WTC11 (cell line): Measurements from ENCODE around the gene NOPCHAP1. TPM values are rescaled to one million over a fixed set of nuclear protein-coding genes. Genes with fewer than 3 reads are reported as not detected.

Experiments used
- ATAC-seq: fragments of 200-7000 bp; cut with Tn5 transposase; 2 replicates; pipeline ENCODE4 v1.10.0; 2021; ENCODE audit warnings: mild to moderate bottlenecking, moderate library complexity
- CTCF ChIA-PET: fragments of 300-600 bp; sonication (Branson Sonifier 250); formaldehyde crosslinking; loops from one replicate; lab custom pipeline; 2021; ENCODE audit warnings: antibody characterized with exemption; lab: Charles Lee
- POLR2A ChIA-PET: fragments of 350-600 bp; sonication (Branson Sonifier 250); formaldehyde crosslinking; loops from one replicate; lab custom pipeline; 2021; ENCODE audit warnings: antibody characterized with exemption; lab: Charles Lee
- DNase-seq: peaks from one replicate; pipeline ENCODE4 v3.0.0; 2021; ENCODE audit warnings: low spot score
- H3K27ac Mint-ChIP-seq: 2 replicates; pipeline ENCODE4 v1.8.0; 2021; ENCODE audit warnings: mixed read lengths
- H3K27me3 Mint-ChIP-seq: 2 replicates; pipeline ENCODE4 v1.8.0; 2021; ENCODE audit warnings: low read depth, mild to moderate bottlenecking, moderate library complexity, mixed read lengths
- H3K36me3 Mint-ChIP-seq: 2 replicates; pipeline ENCODE4 v1.8.0; 2021; ENCODE audit warnings: mixed read lengths
- H3K4me1 Mint-ChIP-seq: 2 replicates; pipeline ENCODE4 v1.8.0; 2022; ENCODE audit warnings: mixed read lengths
- H3K4me3 Mint-ChIP-seq: 2 replicates; pipeline ENCODE4 v1.8.0; 2021; ENCODE audit warnings: mild to moderate bottlenecking, moderate library complexity, mixed read lengths
- H3K9me3 Mint-ChIP-seq: 2 replicates; pipeline ENCODE4 v1.8.0; 2021; ENCODE audit warnings: mixed read lengths
- CREB1 ChIP-seq: sonication (generic); formaldehyde crosslinking; IDR thresholded peaks from 2 replicates; pipeline ENCODE4 v1.8.0; 2023; ENCODE audit warnings: mild to moderate bottlenecking, missing genetic modification reagents
- EMX1 ChIP-seq: fragments of 250-450 bp; sonication (Bioruptor Pico); IDR thresholded peaks from 2 replicates; pipeline ENCODE4 v1.8.0; 2021; ENCODE audit warnings: mild to moderate bottlenecking
- ESRRA ChIP-seq: sonication (generic); formaldehyde crosslinking; IDR thresholded peaks from 2 replicates; pipeline ENCODE4 v1.8.1; 2022; ENCODE audit warnings: mild to moderate bottlenecking, missing genetic modification reagents, borderline replicate concordance
- HMGA2 ChIP-seq: fragments of 250-450 bp; sonication (Bioruptor Pico); IDR thresholded peaks from 2 replicates; pipeline ENCODE4 v1.4.0; 2021; ENCODE audit warnings: mild to moderate bottlenecking, moderate library complexity
- JAZF1 ChIP-seq: fragments of 250-450 bp; sonication (Bioruptor Pico); IDR thresholded peaks from 2 replicates; pipeline ENCODE4 v1.9.0; 2021; ENCODE audit warnings: moderate library complexity, mild to moderate bottlenecking, inconsistent platforms
- NR1H2 ChIP-seq: sonication (generic); formaldehyde crosslinking; IDR thresholded peaks from 2 replicates; pipeline ENCODE4 v1.9.0; 2021; ENCODE audit warnings: mild to moderate bottlenecking, moderate library complexity, missing genetic modification reagents
- SOX15 ChIP-seq: fragments of 250-450 bp; sonication (Bioruptor Pico); IDR thresholded peaks from 2 replicates; pipeline ENCODE4 v1.9.0; 2021; ENCODE audit warnings: mild to moderate bottlenecking
- ZNF423 ChIP-seq: fragments of 250-450 bp; sonication (Bioruptor Pico); IDR thresholded peaks from 2 replicates; pipeline ENCODE4 v2.1.2; 2022; ENCODE audit warnings: mild to moderate bottlenecking, moderate library complexity
- ZNF671 ChIP-seq: fragments of 250-450 bp; sonication (Bioruptor Pico); IDR thresholded peaks from 2 replicates; pipeline ENCODE4 v1.8.0; 2021; ENCODE audit warnings: mild to moderate bottlenecking
- total RNA-seq: library from RNA; stranded (reverse); gene quantifications from 3 replicates; pipeline ENCODE4 v1.2.3, GENCODE V29; 2021
- TF ChIP-seq, protein P1 (sequence below): fragments of 250-450 bp; sonication (Bioruptor Pico); IDR thresholded peaks from 2 replicates; pipeline ENCODE4 v1.9.0; 2021; ENCODE audit warnings: mild to moderate bottlenecking
- TF ChIP-seq, protein P2 (sequence below): sonication (generic); formaldehyde crosslinking; IDR thresholded peaks from 2 replicates; pipeline ENCODE4 v1.8.1; 2022; ENCODE audit warnings: low read depth, mild to moderate bottlenecking, moderate library complexity, missing genetic modification reagents, borderline replicate concordance
- TF ChIP-seq, protein P3 (sequence below): sonication (generic); formaldehyde crosslinking; IDR thresholded peaks from 2 replicates; pipeline ENCODE4 v1.8.0; 2023; ENCODE audit warnings: mild to moderate bottlenecking, missing genetic modification reagents
- TF ChIP-seq, protein P4 (sequence below): fragments of 250-450 bp; sonication (Bioruptor Pico); IDR thresholded peaks from 2 replicates; pipeline ENCODE4 v1.9.0; 2021; ENCODE audit warnings: moderate library complexity, mild to moderate bottlenecking, inconsistent platforms, borderline replicate concordance
- TF ChIP-seq, protein P5 (sequence below): sonication (generic); formaldehyde crosslinking; IDR thresholded peaks from 2 replicates; pipeline ENCODE4 v1.8.0; 2022; ENCODE audit warnings: mild to moderate bottlenecking, missing genetic modification reagents
- TF ChIP-seq, protein P6 (sequence below): sonication (generic); formaldehyde crosslinking; IDR thresholded peaks from 2 replicates; pipeline ENCODE4 v1.8.1; 2022; ENCODE audit warnings: missing genetic modification reagents, borderline replicate concordance
- TF ChIP-seq, protein P7 (sequence below): sonication (generic); formaldehyde crosslinking; IDR thresholded peaks from 2 replicates; pipeline ENCODE4 v1.8.1; 2023; ENCODE audit warnings: mild to moderate bottlenecking, missing genetic modification reagents, borderline replicate concordance

Gene NOPCHAP1
- total RNA-seq, 1 experiment from 2014 or later = 34.8 TPM

DNA sequence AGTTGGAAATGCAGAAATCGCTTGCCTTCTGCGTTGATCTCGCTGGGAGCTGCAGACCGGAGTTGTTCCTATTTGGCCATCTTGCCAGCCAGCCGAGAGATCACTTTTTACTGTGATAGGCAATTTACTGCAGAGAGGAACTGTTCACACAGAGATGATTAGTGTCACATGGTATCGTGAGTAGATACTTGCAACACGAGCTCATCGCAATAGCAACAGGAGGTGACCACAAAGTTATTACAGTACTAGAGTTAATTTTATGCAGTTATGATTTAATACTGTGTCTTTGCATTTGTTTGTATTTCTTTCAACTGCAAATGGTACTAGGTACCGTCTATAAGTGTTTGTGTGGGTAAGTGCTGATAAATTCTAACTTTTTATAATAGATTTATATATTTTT is 27.8 kb downstream of the NOPCHAP1 start:
- Mint-ChIP-seq H3K27ac (no peak overlapping the region), H3K36me3 (peaks cover 59% of the 10 kb centered on the region), H3K4me1 (peaks cover 6% of the 10 kb centered on the region), H3K27me3 (no peaks in the 10 kb centered on the region; the same call in 1 of the 2 replicates), H3K9me3 (peaks cover 32% of the 10 kb centered on the region), H3K4me3 (no peak overlapping the region)
- ChIA-PET POLR2A (no interaction called here), CTCF (no interaction called here)
- DNase-seq = no peak
- ATAC-seq = no peak
- TF ChIP-seq CREB1 (CRISPR knock-in tag) (no peak), EMX1 (no peak), HMGA2 (CRISPR knock-in tag) (no peak), ZNF423 (no peak), JAZF1 (CRISPR knock-in tag) (no peak), NR1H2 (no peak), SOX15 (no peak), ESRRA (CRISPR knock-in tag) (no peak), ZNF671 (CRISPR knock-in tag) (no peak)
- TF ChIP-seq, protein P1, sequence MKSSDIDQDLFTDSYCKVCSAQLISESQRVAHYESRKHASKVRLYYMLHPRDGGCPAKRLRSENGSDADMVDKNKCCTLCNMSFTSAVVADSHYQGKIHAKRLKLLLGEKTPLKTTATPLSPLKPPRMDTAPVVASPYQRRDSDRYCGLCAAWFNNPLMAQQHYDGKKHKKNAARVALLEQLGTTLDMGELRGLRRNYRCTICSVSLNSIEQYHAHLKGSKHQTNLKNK (CRISPR knock-in tag) = no peak
- TF ChIP-seq, protein P2, sequence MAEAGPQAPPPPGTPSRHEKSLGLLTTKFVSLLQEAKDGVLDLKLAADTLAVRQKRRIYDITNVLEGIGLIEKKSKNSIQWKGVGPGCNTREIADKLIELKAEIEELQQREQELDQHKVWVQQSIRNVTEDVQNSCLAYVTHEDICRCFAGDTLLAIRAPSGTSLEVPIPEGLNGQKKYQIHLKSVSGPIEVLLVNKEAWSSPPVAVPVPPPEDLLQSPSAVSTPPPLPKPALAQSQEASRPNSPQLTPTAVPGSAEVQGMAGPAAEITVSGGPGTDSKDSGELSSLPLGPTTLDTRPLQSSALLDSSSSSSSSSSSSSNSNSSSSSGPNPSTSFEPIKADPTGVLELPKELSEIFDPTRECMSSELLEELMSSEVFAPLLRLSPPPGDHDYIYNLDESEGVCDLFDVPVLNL (CRISPR knock-in tag) = no peak
- TF ChIP-seq, protein P3, sequence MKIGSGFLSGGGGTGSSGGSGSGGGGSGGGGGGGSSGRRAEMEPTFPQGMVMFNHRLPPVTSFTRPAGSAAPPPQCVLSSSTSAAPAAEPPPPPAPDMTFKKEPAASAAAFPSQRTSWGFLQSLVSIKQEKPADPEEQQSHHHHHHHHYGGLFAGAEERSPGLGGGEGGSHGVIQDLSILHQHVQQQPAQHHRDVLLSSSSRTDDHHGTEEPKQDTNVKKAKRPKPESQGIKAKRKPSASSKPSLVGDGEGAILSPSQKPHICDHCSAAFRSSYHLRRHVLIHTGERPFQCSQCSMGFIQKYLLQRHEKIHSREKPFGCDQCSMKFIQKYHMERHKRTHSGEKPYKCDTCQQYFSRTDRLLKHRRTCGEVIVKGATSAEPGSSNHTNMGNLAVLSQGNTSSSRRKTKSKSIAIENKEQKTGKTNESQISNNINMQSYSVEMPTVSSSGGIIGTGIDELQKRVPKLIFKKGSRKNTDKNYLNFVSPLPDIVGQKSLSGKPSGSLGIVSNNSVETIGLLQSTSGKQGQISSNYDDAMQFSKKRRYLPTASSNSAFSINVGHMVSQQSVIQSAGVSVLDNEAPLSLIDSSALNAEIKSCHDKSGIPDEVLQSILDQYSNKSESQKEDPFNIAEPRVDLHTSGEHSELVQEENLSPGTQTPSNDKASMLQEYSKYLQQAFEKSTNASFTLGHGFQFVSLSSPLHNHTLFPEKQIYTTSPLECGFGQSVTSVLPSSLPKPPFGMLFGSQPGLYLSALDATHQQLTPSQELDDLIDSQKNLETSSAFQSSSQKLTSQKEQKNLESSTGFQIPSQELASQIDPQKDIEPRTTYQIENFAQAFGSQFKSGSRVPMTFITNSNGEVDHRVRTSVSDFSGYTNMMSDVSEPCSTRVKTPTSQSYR (CRISPR knock-in tag) = no peak
- TF ChIP-seq, protein P4, sequence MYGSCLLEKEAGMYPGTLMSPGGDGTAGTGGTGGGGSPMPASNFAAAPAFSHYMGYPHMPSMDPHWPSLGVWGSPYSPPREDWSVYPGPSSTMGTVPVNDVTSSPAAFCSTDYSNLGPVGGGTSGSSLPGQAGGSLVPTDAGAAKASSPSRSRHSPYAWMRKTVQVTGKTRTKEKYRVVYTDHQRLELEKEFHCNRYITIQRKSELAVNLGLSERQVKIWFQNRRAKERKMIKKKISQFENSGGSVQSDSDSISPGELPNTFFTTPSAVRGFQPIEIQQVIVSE (CRISPR knock-in tag) = no peak
- TF ChIP-seq, protein P5, sequence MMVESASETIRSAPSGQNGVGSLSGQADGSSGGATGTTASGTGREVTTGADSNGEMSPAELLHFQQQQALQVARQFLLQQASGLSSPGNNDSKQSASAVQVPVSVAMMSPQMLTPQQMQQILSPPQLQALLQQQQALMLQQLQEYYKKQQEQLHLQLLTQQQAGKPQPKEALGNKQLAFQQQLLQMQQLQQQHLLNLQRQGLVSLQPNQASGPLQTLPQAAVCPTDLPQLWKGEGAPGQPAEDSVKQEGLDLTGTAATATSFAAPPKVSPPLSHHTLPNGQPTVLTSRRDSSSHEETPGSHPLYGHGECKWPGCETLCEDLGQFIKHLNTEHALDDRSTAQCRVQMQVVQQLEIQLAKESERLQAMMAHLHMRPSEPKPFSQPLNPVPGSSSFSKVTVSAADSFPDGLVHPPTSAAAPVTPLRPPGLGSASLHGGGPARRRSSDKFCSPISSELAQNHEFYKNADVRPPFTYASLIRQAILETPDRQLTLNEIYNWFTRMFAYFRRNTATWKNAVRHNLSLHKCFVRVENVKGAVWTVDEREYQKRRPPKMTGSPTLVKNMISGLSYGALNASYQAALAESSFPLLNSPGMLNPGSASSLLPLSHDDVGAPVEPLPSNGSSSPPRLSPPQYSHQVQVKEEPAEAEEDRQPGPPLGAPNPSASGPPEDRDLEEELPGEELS (CRISPR knock-in tag) = no peak
- TF ChIP-seq, protein P6, sequence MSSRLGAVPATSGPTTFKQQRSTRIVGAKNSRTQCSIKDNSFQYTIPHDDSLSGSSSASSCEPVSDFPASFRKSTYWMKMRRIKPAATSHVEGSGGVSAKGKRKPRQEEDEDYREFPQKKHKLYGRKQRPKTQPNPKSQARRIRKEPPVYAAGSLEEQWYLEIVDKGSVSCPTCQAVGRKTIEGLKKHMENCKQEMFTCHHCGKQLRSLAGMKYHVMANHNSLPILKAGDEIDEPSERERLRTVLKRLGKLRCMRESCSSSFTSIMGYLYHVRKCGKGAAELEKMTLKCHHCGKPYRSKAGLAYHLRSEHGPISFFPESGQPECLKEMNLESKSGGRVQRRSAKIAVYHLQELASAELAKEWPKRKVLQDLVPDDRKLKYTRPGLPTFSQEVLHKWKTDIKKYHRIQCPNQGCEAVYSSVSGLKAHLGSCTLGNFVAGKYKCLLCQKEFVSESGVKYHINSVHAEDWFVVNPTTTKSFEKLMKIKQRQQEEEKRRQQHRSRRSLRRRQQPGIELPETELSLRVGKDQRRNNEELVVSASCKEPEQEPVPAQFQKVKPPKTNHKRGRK (CRISPR knock-in tag) = no peak
- TF ChIP-seq, protein P7, sequence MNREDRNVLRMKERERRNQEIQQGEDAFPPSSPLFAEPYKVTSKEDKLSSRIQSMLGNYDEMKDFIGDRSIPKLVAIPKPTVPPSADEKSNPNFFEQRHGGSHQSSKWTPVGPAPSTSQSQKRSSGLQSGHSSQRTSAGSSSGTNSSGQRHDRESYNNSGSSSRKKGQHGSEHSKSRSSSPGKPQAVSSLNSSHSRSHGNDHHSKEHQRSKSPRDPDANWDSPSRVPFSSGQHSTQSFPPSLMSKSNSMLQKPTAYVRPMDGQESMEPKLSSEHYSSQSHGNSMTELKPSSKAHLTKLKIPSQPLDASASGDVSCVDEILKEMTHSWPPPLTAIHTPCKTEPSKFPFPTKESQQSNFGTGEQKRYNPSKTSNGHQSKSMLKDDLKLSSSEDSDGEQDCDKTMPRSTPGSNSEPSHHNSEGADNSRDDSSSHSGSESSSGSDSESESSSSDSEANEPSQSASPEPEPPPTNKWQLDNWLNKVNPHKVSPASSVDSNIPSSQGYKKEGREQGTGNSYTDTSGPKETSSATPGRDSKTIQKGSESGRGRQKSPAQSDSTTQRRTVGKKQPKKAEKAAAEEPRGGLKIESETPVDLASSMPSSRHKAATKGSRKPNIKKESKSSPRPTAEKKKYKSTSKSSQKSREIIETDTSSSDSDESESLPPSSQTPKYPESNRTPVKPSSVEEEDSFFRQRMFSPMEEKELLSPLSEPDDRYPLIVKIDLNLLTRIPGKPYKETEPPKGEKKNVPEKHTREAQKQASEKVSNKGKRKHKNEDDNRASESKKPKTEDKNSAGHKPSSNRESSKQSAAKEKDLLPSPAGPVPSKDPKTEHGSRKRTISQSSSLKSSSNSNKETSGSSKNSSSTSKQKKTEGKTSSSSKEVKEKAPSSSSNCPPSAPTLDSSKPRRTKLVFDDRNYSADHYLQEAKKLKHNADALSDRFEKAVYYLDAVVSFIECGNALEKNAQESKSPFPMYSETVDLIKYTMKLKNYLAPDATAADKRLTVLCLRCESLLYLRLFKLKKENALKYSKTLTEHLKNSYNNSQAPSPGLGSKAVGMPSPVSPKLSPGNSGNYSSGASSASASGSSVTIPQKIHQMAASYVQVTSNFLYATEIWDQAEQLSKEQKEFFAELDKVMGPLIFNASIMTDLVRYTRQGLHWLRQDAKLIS (CRISPR knock-in tag) = no peak
